Activated CD4-positive, alpha-beta T cell treated with anti-CD3 and anti-CD28 coated beads for 36 hours (primary cell): ENCODE measurements around the gene HIP1. TPM values are rescaled to one million over a fixed set of nuclear protein-coding genes. Genes with fewer than 3 reads are reported as not detected.
"Not testable (repeated sequence)": the region's sequence is repeated elsewhere in the genome, so short reads cannot be mapped to it uniquely, and the experiment has no call there.

Experiments
- ATAC-seq: fragments of 200-7000 bp; cut with Tn5 transposase; one replicate; pipeline ENCODE4 v1.10.0; 2021; ENCODE audit warnings: mild to moderate bottlenecking, moderate library complexity
- CTCF ChIA-PET: fragments of 350-600 bp; sonication (Branson Sonifier 250); formaldehyde crosslinking; loops from one replicate; lab custom pipeline; 2021; ENCODE audit warnings: antibody characterized with exemption; lab: Charles Lee
- POLR2A ChIA-PET: fragments of 350-600 bp; sonication (Branson Sonifier 250); formaldehyde crosslinking; loops from one replicate; lab custom pipeline; 2021; ENCODE audit warnings: antibody characterized with exemption, inconsistent platforms; lab: Charles Lee
- DNase-seq: peaks from one replicate; pipeline ENCODE4 v3.0.0-alpha.2; 2020
- H3K27ac Mint-ChIP-seq: one replicate; pipeline ENCODE4 v1.8.0; 2021; ENCODE audit warnings: mixed read lengths
- H3K27me3 Mint-ChIP-seq: one replicate; pipeline ENCODE4 v1.8.0; 2021; ENCODE audit warnings: mixed read lengths
- H3K36me3 Mint-ChIP-seq: one replicate; pipeline ENCODE4 v1.8.0; 2021; ENCODE audit warnings: low read depth, mixed read lengths
- H3K4me1 Mint-ChIP-seq: one replicate; pipeline ENCODE4 v1.8.0; 2021; ENCODE audit warnings: mixed read lengths
- H3K4me3 Mint-ChIP-seq: one replicate; pipeline ENCODE4 v1.8.0; 2021; ENCODE audit warnings: mild to moderate bottlenecking, moderate library complexity, mixed read lengths
- H3K9me3 Mint-ChIP-seq: one replicate; pipeline ENCODE4 v1.8.0; 2021; ENCODE audit warnings: low read depth, mixed read lengths
- intact Hi-C, 2 experiments: fragments of 100-400 bp; cut with DNase I in 1 of 2; cut with micrococcal nuclease in 1 of 2; formaldehyde crosslinking; loops; one replicate each; pipeline versions ENCODE4 v1.14.2 to v1.15.1; 2022 to 2024; cut with DNase I, micrococcal nuclease
- total RNA-seq, 2 experiments: library from RNA; stranded (reverse); gene quantifications; one replicate each; pipeline ENCODE4 v1.2.3, GENCODE V29; 2021

Gene HIP1
- total RNA-seq, 2 experiments from 2014 or later, result 4.1 to 5.0 TPM

- POLR2A ChIA-PET, result no interaction called here
- DNase-seq (no peak), ATAC-seq (no peak)
- Mint-ChIP-seq H3K36me3 (no peaks in the 10 kb centered on the region), H3K4me3 (peak overlapping the region; percentile 55), H3K4me1 (peaks cover 8% of the 10 kb centered on the region), H3K9me3 (no peaks in the 10 kb centered on the region), H3K27ac (no peak overlapping the region), H3K27me3 (peaks cover 3% of the 10 kb centered on the region)
- CTCF ChIA-PET, result no interaction called here
- intact Hi-C loops, result no loop called here
Observed at GRCh38 chr7:75637854-75638593, 100.7 kb downstream of the HIP1 start.

GRCh38 chr7:75635036-75635435 lies 103.7 kb downstream of the HIP1 start:
- Mint-ChIP-seq H3K27me3 (peaks cover 3% of the 10 kb centered on the region), H3K4me3 (no peak overlapping the region), H3K9me3 (no peaks in the 10 kb centered on the region), H3K4me1 (peaks cover 7% of the 10 kb centered on the region), H3K36me3 (no peaks in the 10 kb centered on the region), H3K27ac (no peak overlapping the region)
- DNase-seq (no peak), ATAC-seq (no peak)
- ChIA-PET CTCF (no interaction called here), POLR2A (interaction anchor here (0.6 kb wide), 1 partner anchor 105 kb away, joined by 3 read pairs; no protein-coding TSS in a partner anchor)
- intact Hi-C loops, result no loop called here

DNA sequence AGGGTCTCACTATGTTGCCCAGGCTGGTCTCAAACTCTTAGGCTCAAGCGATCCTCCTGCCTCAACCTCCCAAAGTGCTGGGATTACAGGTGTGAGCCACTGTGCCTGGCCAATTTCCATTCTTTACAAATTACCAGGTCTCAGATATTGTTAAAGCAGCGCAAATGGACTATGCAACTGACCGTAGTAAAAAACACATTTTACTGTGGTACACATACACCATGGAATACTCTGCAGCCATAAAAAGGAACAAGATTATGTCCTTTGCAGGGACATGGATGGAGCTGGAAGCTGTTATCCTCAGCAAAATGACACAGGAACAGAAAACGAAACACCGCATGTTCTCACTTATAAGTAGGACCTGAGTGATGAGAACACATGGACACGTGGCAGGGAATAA lies 106.2 kb downstream of the HIP1 start:
- H3K9me3 Mint-ChIP-seq, H3K4me1 Mint-ChIP-seq, POLR2A ChIA-PET, H3K36me3 Mint-ChIP-seq, H3K4me3 Mint-ChIP-seq, CTCF ChIA-PET, DNase-seq, intact Hi-C loops, H3K27ac Mint-ChIP-seq, H3K27me3 Mint-ChIP-seq, ATAC-seq: not testable (repeated sequence)

DNA sequence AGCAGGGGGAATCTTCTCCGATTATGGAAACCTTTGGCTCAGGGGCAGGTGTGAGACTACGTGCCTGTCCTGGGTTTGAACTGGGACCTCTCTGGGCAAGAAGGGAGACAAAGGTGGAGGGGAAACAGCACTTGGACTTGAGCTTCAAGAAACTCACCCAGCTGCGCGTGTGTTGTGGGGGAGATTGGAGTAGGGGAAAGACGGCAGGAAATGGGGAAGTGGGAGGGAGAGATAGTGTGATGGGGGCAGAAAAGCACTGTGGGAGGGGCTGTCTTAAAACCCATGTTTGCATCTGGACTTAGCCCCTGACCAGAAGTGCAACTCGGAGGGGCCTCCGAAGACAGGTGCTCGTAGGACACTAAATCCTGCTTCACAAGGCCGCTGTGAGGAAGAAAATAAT lies 107.0 kb downstream of the HIP1 start:
- Mint-ChIP-seq H3K36me3 (no peaks in the 10 kb centered on the region), H3K4me1 (no peaks in the 10 kb centered on the region), H3K27ac (no peak overlapping the region), H3K4me3 (no peak overlapping the region), H3K9me3 (peaks cover 9% of the 10 kb centered on the region), H3K27me3 (no peaks in the 10 kb centered on the region)
- DNase-seq (no peak), ATAC-seq (no peak)
- POLR2A ChIA-PET, result no interaction called here
- CTCF ChIA-PET, result no interaction called here
- intact Hi-C loops, result no loop called here

DNA sequence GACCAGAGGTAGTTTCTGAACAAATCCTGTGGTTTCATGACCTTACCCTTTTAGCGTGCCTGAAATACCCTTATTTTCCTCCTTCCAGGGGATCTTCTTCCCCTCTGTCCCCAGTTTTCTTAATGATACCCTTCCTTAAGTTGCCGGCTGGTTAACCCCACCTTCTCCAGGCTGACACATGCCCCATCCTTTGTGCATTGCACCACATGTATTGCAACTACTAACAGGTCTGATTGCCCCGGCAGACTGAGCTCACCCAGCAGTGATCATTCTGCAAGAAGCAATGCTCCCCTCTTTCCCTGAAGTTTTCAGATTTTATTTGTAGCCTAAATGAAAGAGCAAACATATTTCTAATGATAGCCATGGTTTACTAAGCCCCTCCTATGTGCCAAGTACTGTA lies 108.2 kb downstream of the HIP1 start:
- POLR2A ChIA-PET, result no interaction called here
- Mint-ChIP-seq H3K27me3 (no peaks in the 10 kb centered on the region), H3K4me3 (no peak overlapping the region), H3K4me1 (no peaks in the 10 kb centered on the region), H3K27ac (no peak overlapping the region), H3K9me3 (peaks cover 9% of the 10 kb centered on the region), H3K36me3 (no peaks in the 10 kb centered on the region)
- DNase-seq, result no peak
- CTCF ChIA-PET, result no interaction called here
- ATAC-seq, result no peak
- intact Hi-C loops, result no loop called here

- Mint-ChIP-seq H3K27me3 (no peaks in the 10 kb centered on the region), H3K4me1 (no peaks in the 10 kb centered on the region), H3K4me3 (no peak overlapping the region), H3K36me3 (no peaks in the 10 kb centered on the region), H3K27ac (no peak overlapping the region), H3K9me3 (peaks cover 9% of the 10 kb centered on the region)
- POLR2A ChIA-PET, result no interaction called here
- CTCF ChIA-PET, result no interaction called here
- ATAC-seq (no peak), DNase-seq (no peak)
- intact Hi-C loops, result no loop called here
Observed at GRCh38 chr7:75629044-75629443, 109.7 kb downstream of the HIP1 start.

GRCh38 chr7:75628055-75628454 lies 110.7 kb downstream of the HIP1 start:
- ATAC-seq, result no peak
- no peak overlapping the region for H3K27ac Mint-ChIP-seq

DNA sequence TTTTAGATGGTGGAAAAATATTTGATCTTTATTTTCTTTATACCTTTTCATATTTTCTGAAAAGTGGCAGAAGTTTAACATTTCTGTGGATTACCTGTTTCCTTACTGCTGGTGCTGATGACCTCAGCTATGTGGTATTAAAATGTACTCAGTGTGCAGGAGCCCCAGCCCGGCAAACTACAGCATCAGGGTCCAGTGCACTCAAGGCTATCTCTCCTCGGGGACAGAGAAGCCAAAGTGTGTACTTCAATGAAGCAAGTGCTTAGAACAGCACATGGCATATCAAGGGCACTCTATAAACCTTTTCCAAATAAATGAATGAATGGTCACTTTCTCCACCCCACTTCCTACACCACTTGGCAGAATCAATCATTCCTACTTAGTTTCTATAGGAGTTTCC lies 111.8 kb downstream of the HIP1 start:
- peaks cover 9% of the 10 kb centered on the region for H3K9me3 Mint-ChIP-seq
- CTCF ChIA-PET, result no interaction called here
- H3K27me3 Mint-ChIP-seq, result no peaks in the 10 kb centered on the region
- no peak for ATAC-seq
- POLR2A ChIA-PET, result no interaction called here
- no peak overlapping the region for H3K4me3 Mint-ChIP-seq
- intact Hi-C loops, result no loop called here
- H3K27ac Mint-ChIP-seq, result no peak overlapping the region
- H3K36me3 Mint-ChIP-seq, result no peaks in the 10 kb centered on the region
- H3K4me1 Mint-ChIP-seq, result no peaks in the 10 kb centered on the region
- DNase-seq, result no peak

More at GRCh38 chr7:75628055-75628454, 110.7 kb downstream of the HIP1 start:
- CTCF ChIA-PET, result no interaction called here
- Mint-ChIP-seq H3K4me3 (no peak overlapping the region), H3K27me3 (no peaks in the 10 kb centered on the region), H3K9me3 (peaks cover 9% of the 10 kb centered on the region), H3K4me1 (no peaks in the 10 kb centered on the region), H3K36me3 (no peaks in the 10 kb centered on the region)
- intact Hi-C loops, result no loop called here
- POLR2A ChIA-PET, result no interaction called here
- no peak for DNase-seq

- ATAC-seq, result no peak
Observed at GRCh38 chr7:75625868-75626267, 112.9 kb downstream of the HIP1 start.

GRCh38 chr7:75624134-75624832 lies 114.5 kb downstream of the HIP1 start:
- DNase-seq (no peak), ATAC-seq (no peak)
- Mint-ChIP-seq H3K27ac (peak overlapping the region; percentile 44), H3K4me1 (no peaks in the 10 kb centered on the region), H3K4me3 (no peak overlapping the region), H3K36me3 (no peaks in the 10 kb centered on the region), H3K27me3 (no peaks in the 10 kb centered on the region), H3K9me3 (peaks cover 9% of the 10 kb centered on the region)
- intact Hi-C loops, result no loop called here
- CTCF ChIA-PET, result no interaction called here
- POLR2A ChIA-PET, result no interaction called here

More at GRCh38 chr7:75625868-75626267, 112.9 kb downstream of the HIP1 start:
- Mint-ChIP-seq H3K4me1 (no peaks in the 10 kb centered on the region), H3K27me3 (no peaks in the 10 kb centered on the region), H3K9me3 (peaks cover 9% of the 10 kb centered on the region), H3K27ac (no peak overlapping the region), H3K4me3 (no peak overlapping the region), H3K36me3 (no peaks in the 10 kb centered on the region)
- no peak for DNase-seq
- CTCF ChIA-PET, result no interaction called here
- POLR2A ChIA-PET, result no interaction called here
- intact Hi-C loops, result no loop called here

- ChIA-PET CTCF (no interaction called here), POLR2A (no interaction called here)
- ATAC-seq, result no peak
- DNase-seq, result no peak
- no peak overlapping the region for H3K4me3 Mint-ChIP-seq
- H3K4me1 Mint-ChIP-seq, result peaks cover 4% of the 10 kb centered on the region
- intact Hi-C loops, result no loop called here
- peaks cover 9% of the 10 kb centered on the region for H3K9me3 Mint-ChIP-seq
- H3K36me3 Mint-ChIP-seq, result no peaks in the 10 kb centered on the region
- no peaks in the 10 kb centered on the region for H3K27me3 Mint-ChIP-seq
- H3K27ac Mint-ChIP-seq, result no peak overlapping the region
Observed at GRCh38 chr7:75623390-75624133, 115.2 kb downstream of the HIP1 start.
